ENCODE results near the gene TTC33. TPM values are rescaled to one million over a fixed set of nuclear protein-coding genes. Genes with fewer than 3 reads are reported as not detected.

The TTC33 gene
- total RNA-seq, 1 experiment from 2014 or later, result 12.6 TPM

DNA sequence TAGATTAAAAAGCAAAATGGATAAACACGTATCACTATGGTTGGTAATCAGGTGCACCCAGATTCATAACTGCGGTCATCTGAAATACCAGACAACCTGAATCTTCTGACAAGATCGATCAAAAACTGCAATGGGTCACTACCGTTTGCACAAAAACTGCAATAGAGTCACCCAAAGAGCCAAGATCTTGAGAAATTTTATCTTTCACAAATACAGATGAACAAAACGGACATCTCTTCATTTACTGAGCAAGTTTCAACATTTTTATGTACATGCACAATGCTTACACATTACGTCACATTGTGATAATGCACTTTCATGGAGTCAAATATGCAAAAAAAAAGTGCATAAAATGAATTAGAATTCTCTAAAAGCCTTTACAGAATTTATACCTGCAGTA is 23.8 kb upstream of the TTC33 start:
- Histone ChIP-seq H3K27ac (ENCODE audit: low read length) (no peak overlapping the region), H3K9me3 (ENCODE audit: control insufficient read depth, insufficient read depth, low read depth, low read length) (no peaks in the 10 kb centered on the region), H3K4me1 (ENCODE audit: control insufficient read depth, insufficient read depth, low read length) (peaks cover 24% of the 10 kb centered on the region), H3K27me3 (ENCODE audit: control insufficient read depth, insufficient read depth, low read length) (no peaks in the 10 kb centered on the region), H3K4me3 (ENCODE audit: low read depth in 2 of 2, low read length in 2 of 2) (no peak overlapping the region), H3K36me3 (ENCODE audit: control insufficient read depth, insufficient read depth, low read length) (peaks cover 8% of the 10 kb centered on the region)
- no peak for ATAC-seq
- intact Hi-C loops (cut with micrococcal nuclease; ENCODE audit: unreplicated experiment), result no loop called here
- BruUV-seq (replicated peaks), result no TSS peak
- DNase-seq (ENCODE audit: low read depth, low spot score), result no peak
- TF ChIP-seq POLR2AphosphoS5 (IDR thresholded peaks at IDR 0.05; ENCODE audit: low read depth, low read length), result no peak
- TF ChIP-seq, protein P1, sequence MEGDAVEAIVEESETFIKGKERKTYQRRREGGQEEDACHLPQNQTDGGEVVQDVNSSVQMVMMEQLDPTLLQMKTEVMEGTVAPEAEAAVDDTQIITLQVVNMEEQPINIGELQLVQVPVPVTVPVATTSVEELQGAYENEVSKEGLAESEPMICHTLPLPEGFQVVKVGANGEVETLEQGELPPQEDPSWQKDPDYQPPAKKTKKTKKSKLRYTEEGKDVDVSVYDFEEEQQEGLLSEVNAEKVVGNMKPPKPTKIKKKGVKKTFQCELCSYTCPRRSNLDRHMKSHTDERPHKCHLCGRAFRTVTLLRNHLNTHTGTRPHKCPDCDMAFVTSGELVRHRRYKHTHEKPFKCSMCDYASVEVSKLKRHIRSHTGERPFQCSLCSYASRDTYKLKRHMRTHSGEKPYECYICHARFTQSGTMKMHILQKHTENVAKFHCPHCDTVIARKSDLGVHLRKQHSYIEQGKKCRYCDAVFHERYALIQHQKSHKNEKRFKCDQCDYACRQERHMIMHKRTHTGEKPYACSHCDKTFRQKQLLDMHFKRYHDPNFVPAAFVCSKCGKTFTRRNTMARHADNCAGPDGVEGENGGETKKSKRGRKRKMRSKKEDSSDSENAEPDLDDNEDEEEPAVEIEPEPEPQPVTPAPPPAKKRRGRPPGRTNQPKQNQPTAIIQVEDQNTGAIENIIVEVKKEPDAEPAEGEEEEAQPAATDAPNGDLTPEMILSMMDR (IDR thresholded peaks at IDR 0.05), result no peak
- TF ChIP-seq, protein P2, sequence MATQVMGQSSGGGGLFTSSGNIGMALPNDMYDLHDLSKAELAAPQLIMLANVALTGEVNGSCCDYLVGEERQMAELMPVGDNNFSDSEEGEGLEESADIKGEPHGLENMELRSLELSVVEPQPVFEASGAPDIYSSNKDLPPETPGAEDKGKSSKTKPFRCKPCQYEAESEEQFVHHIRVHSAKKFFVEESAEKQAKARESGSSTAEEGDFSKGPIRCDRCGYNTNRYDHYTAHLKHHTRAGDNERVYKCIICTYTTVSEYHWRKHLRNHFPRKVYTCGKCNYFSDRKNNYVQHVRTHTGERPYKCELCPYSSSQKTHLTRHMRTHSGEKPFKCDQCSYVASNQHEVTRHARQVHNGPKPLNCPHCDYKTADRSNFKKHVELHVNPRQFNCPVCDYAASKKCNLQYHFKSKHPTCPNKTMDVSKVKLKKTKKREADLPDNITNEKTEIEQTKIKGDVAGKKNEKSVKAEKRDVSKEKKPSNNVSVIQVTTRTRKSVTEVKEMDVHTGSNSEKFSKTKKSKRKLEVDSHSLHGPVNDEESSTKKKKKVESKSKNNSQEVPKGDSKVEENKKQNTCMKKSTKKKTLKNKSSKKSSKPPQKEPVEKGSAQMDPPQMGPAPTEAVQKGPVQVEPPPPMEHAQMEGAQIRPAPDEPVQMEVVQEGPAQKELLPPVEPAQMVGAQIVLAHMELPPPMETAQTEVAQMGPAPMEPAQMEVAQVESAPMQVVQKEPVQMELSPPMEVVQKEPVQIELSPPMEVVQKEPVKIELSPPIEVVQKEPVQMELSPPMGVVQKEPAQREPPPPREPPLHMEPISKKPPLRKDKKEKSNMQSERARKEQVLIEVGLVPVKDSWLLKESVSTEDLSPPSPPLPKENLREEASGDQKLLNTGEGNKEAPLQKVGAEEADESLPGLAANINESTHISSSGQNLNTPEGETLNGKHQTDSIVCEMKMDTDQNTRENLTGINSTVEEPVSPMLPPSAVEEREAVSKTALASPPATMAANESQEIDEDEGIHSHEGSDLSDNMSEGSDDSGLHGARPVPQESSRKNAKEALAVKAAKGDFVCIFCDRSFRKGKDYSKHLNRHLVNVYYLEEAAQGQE (IDR thresholded peaks at IDR 0.05; ENCODE audit: insufficient read depth in 1 of 2, low read depth in 2 of 2, low read length in 1 of 2), result no peak
- TF ChIP-seq SIN3A (IDR thresholded peaks at IDR 0.05; ENCODE audit: borderline replicate concordance, insufficient read depth, low read depth, low read length), result no peak
- TF ChIP-seq TCF7L2 (IDR thresholded peaks at IDR 0.05; ENCODE audit: low read depth, low read length), result no peak
- in situ Hi-C loops (cut with HindIII; ENCODE audit: low pct_unique_long_range_greater_than_20kb, low sequenced_read_pairs), result no loop called here
- CTCF ChIA-PET, result no interaction called here
- POLR2A ChIA-PET, result no interaction called here

DNA sequence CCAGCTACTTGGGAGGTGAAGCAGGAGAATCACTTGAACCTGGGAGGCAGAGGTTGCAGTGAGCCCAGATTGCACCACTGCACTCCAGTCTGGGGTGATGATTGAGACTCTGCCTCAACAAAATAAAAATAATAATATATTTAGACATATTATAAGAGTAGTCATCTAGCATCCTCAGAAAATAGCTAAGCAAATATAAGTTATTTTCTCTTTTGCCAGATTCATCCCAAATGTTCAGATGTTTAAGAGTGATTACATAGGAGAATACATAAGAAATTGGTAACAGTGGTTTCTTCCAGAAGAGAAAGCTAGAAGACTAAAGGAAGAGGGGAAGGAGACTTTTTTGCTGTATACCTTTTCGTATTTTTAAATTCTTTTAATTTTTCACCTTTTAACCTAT is 22.4 kb upstream of the TTC33 start:
- Histone ChIP-seq H3K4me3 (ENCODE audit: low read depth in 2 of 2, low read length in 2 of 2) (no peak overlapping the region), H3K36me3 (ENCODE audit: control insufficient read depth, insufficient read depth, low read length) (peaks cover 17% of the 10 kb centered on the region), H3K27me3 (ENCODE audit: control insufficient read depth, insufficient read depth, low read length) (no peaks in the 10 kb centered on the region), H3K9me3 (ENCODE audit: control insufficient read depth, insufficient read depth, low read depth, low read length) (no peaks in the 10 kb centered on the region), H3K4me1 (ENCODE audit: control insufficient read depth, insufficient read depth, low read length) (peaks cover 17% of the 10 kb centered on the region), H3K27ac (ENCODE audit: low read length) (no peak overlapping the region)
- TF ChIP-seq, protein P2 (IDR thresholded peaks at IDR 0.05; ENCODE audit: insufficient read depth in 1 of 2, low read depth in 2 of 2, low read length in 1 of 2), result no peak
- no peak for ATAC-seq
- DNase-seq (ENCODE audit: low read depth, low spot score), result no peak
- in situ Hi-C loops (cut with HindIII; ENCODE audit: low pct_unique_long_range_greater_than_20kb, low sequenced_read_pairs) (no loop called here), intact Hi-C loops (cut with micrococcal nuclease; ENCODE audit: unreplicated experiment) (no loop called here)
- BruUV-seq (replicated peaks), result no TSS peak
- ChIA-PET CTCF (no interaction called here), POLR2A (no interaction called here)
